ENCODE measurements around the gene ITGB1BP1.

Gene ITGB1BP1

GRCh38 chr2:9416962-9417316 is 6.4 kb downstream of the ITGB1BP1 start:
- Histone ChIP-seq H3K27ac (ENCODE audit: low read length) (no peak overlapping the region), H3K27me3 (replicated peaks; ENCODE audit: insufficient read depth, low read length) (no peaks in the 10 kb centered on the region), H2AFZ (ENCODE audit: low read length) (no peak overlapping the region), H3K9ac (ENCODE audit: low read length) (no peak overlapping the region), H3K79me2 (ENCODE audit: low read length) (peaks cover 66% of the 10 kb centered on the region), H3K4me2 (ENCODE audit: low read depth, low read length) (no peak overlapping the region), H3K4me3 (ENCODE audit: low read length) (no peak overlapping the region), H3K4me1 (ENCODE audit: low read length) (peaks cover 17% of the 10 kb centered on the region), H4K20me1 (ENCODE audit: insufficient read depth, low read length) (no peaks in the 10 kb centered on the region), H3K9me3 (replicated peaks; ENCODE audit: insufficient read depth, low read length) (no peaks in the 10 kb centered on the region), H3K36me3 (replicated peaks; ENCODE audit: insufficient read depth, low read length) (no peaks in the 10 kb centered on the region; the same call in 1 of the 2 replicates), H3K9me2 (replicated peaks; ENCODE audit: insufficient read depth, low read length) (no peaks in the 10 kb centered on the region), H3F3A (ENCODE audit: insufficient read depth, low read length) (peaks cover 10% of the 10 kb centered on the region; the same call in 1 of the 2 replicates)
- TF ChIP-seq EZH2phosphoT487 (IDR thresholded peaks at IDR 0.05; ENCODE audit: low read length) (no peak), EZH2 (optimal IDR thresholded peaks at IDR 0.05; ENCODE audit: low read depth, low read length) (no peak), CTCF (IDR thresholded peaks at IDR 0.05; ENCODE audit: low read length) (no peak)
- no peak for DNase-seq

- Histone ChIP-seq H3K4me1 (ENCODE audit: low read length) (peaks cover 15% of the 10 kb centered on the region), H3K9me3 (replicated peaks; ENCODE audit: insufficient read depth, low read length) (no peaks in the 10 kb centered on the region), H3K36me3 (replicated peaks; ENCODE audit: insufficient read depth, low read length) (no peaks in the 10 kb centered on the region; the same call in 1 of the 2 replicates), H4K20me1 (ENCODE audit: insufficient read depth, low read length) (no peaks in the 10 kb centered on the region), H3K79me2 (ENCODE audit: low read length) (peaks cover 61% of the 10 kb centered on the region), H3K27me3 (replicated peaks; ENCODE audit: insufficient read depth, low read length) (no peaks in the 10 kb centered on the region), H3K4me3 (ENCODE audit: low read length) (no peak overlapping the region), H3K9ac (ENCODE audit: low read length) (no peak overlapping the region), H3K27ac (ENCODE audit: low read length) (no peak overlapping the region), H3F3A (ENCODE audit: insufficient read depth, low read length) (peaks cover 10% of the 10 kb centered on the region; the same call in 1 of the 2 replicates), H3K4me2 (ENCODE audit: low read depth, low read length) (no peak overlapping the region), H3K9me2 (replicated peaks; ENCODE audit: insufficient read depth, low read length) (no peaks in the 10 kb centered on the region), H2AFZ (ENCODE audit: low read length) (no peak overlapping the region)
- no peak for DNase-seq
- TF ChIP-seq CTCF (IDR thresholded peaks at IDR 0.05; ENCODE audit: low read length) (no peak), EZH2phosphoT487 (IDR thresholded peaks at IDR 0.05; ENCODE audit: low read length) (no peak), EZH2 (optimal IDR thresholded peaks at IDR 0.05; ENCODE audit: low read depth, low read length) (no peak)
Observed at GRCh38 chr2:9416267-9416961, 6.9 kb downstream of the ITGB1BP1 start.

- no peak overlapping the region for H3K27ac ChIP-seq (ENCODE audit: low read length)
- H3K27me3 ChIP-seq (replicated peaks; ENCODE audit: insufficient read depth, low read length) = no peaks in the 10 kb centered on the region
- H3K9me2 ChIP-seq (replicated peaks; ENCODE audit: insufficient read depth, low read length) = no peaks in the 10 kb centered on the region
- H3F3A ChIP-seq (ENCODE audit: insufficient read depth, low read length) = peaks cover 10% of the 10 kb centered on the region; the same call in 1 of the 2 replicates
- H3K4me2 ChIP-seq (ENCODE audit: low read depth, low read length) = no peak overlapping the region
- H3K4me1 ChIP-seq (ENCODE audit: low read length) = peaks cover 15% of the 10 kb centered on the region
- TF ChIP-seq EZH2phosphoT487 (IDR thresholded peaks at IDR 0.05; ENCODE audit: low read length) (no peak), EZH2 (optimal IDR thresholded peaks at IDR 0.05; ENCODE audit: low read depth, low read length) (no peak), CTCF (IDR thresholded peaks at IDR 0.05; ENCODE audit: low read length) (no peak)
- no peaks in the 10 kb centered on the region; the same call in 1 of the 2 replicates for H3K36me3 ChIP-seq (replicated peaks; ENCODE audit: insufficient read depth, low read length)
- no peak for DNase-seq
- no peak overlapping the region for H3K9ac ChIP-seq (ENCODE audit: low read length)
- no peaks in the 10 kb centered on the region for H3K9me3 ChIP-seq (replicated peaks; ENCODE audit: insufficient read depth, low read length)
- peaks cover 58% of the 10 kb centered on the region for H3K79me2 ChIP-seq (ENCODE audit: low read length)
- no peak overlapping the region for H3K4me3 ChIP-seq (ENCODE audit: low read length)
- no peak overlapping the region for H2AFZ ChIP-seq (ENCODE audit: low read length)
- H4K20me1 ChIP-seq (ENCODE audit: insufficient read depth, low read length) = no peaks in the 10 kb centered on the region
Observed at GRCh38 chr2:9415516-9416169, 7.7 kb downstream of the ITGB1BP1 start.

Data from MM.1S (cell line).